Upper lobe of left lung (tissue), 6 donors: Measurements from ENCODE around the gene GRK3. TPM values are rescaled to one million over a fixed set of nuclear protein-coding genes. Genes with fewer than 3 reads are reported as not detected.

Experiments
- ATAC-seq, 2 donors: fragments of 200-7000 bp; cut with Tn5 transposase; one replicate each; pipeline ENCODE4 v1.9.1; 2022; ENCODE audit warnings: mild to moderate bottlenecking in 2 of 2, moderate library complexity in 2 of 2; ENCODE audit not compliant: low FRiP score in 2 of 2
- DNase-seq, 2 donors: peaks; one replicate each; pipeline ENCODE4 v3.0.0-alpha.2; 2019 to 2020
- H3K27ac ChIP-seq, 4 donors: fragments of 200-600 bp; sonication (generic); one replicate each; pipeline ENCODE4 v1.5.1; 2016 to 2019
- H3K27me3 ChIP-seq, 4 donors: fragments of 200-600 bp; sonication (generic); one replicate each; pipeline ENCODE4 v1.5.1; 2017 to 2019
- H3K36me3 ChIP-seq, 4 donors: fragments of 200-600 bp; sonication (generic); one replicate each; pipeline ENCODE4 v1.5.1; 2016 to 2019
- H3K4me1 ChIP-seq, 4 donors: fragments of 200-600 bp; sonication (generic); one replicate each; pipeline ENCODE4 v1.5.1; 2018 to 2019
- H3K4me3 ChIP-seq, 4 donors: fragments of 200-600 bp; sonication (generic); one replicate each; pipeline ENCODE4 v1.5.1; 2017 to 2019; ENCODE audit warnings: mild to moderate bottlenecking in 2 of 4, moderate library complexity in 1 of 4
- H3K9me3 ChIP-seq, 4 donors: fragments of 200-600 bp; sonication (generic); one replicate each; pipeline ENCODE4 v1.5.1; 2018 to 2019
- EP300 ChIP-seq, 4 donors: sonication (generic); formaldehyde crosslinking; IDR thresholded peaks; one replicate each; pipeline ENCODE4 v1.5.1; 2017; ENCODE audit warnings: antibody characterized with exemption in 4 of 4, control low read depth in 2 of 4
- POLR2A ChIP-seq, 4 donors: fragments of 450-650 bp; IDR thresholded peaks; one replicate each; pipeline ENCODE4 v1.5.1; 2016 to 2017; ENCODE audit warnings: antibody characterized with exemption in 4 of 4, mild to moderate bottlenecking in 2 of 4
- POLR2AphosphoS5 ChIP-seq, 2 donors: sonication (generic); formaldehyde crosslinking; IDR thresholded peaks; one replicate each; pipeline ENCODE4 v1.5.1; 2017; ENCODE audit warnings: antibody characterized with exemption in 2 of 2
- WGBS, 2 donors: methylation state at CpG; one replicate each; pipeline ENCODE4 v1.1.5; 2017 to 2018; 5-methylcytosine and 5-hydroxymethylcytosine counted together
- total RNA-seq, 6 donors: library from RNA; depleted of rRNA in 4 of 6; stranded (reverse); fragments of >200 nt in 4 of 6; gene quantifications; one replicate each; pipeline versions ENCODE4 v1.1.0 to v1.2.1, GENCODE V29; 2016 to 2021
- TF ChIP-seq, protein P1 (sequence below), 6 experiments: fragments of 450-650 bp in 4 of 6; fragments of 200-600 bp in 2 of 6; sonication (generic) in 2 of 6; IDR thresholded peaks; one replicate each; pipeline ENCODE4 v1.5.1; 2016 to 2019; ENCODE audit warnings: antibody characterized with exemption in 6 of 6
- donor health status: DM: no; HTN: no; CAD: no; lungs with moderate emphysema.
- donor health status: DM: no; HTN: yes; CAD: no; lungs with severe emphysema.

Gene GRK3
- total RNA-seq, 6 donors from 2014 or later: 16.0 to 25.2 (median 21.6) TPM

DNA sequence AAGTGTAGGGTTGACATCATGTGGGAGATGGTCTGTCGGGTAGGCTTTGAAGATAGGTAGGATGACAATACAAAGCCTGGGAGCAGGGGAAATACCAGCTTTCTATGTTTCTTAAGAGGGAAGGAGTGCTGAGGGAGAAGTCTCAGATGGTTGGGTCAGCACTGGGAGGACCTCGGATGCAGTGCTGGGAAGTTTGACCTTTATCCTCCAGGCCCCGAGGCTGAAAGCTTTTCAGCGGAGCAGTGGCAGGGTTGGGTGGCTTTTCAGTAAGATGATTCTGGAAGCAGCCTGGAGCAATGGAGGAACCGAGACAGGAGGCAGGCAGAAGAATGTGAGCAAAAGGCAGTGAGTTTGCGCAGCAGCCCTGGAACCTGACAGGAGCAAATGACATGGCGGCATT is 134.0 kb downstream of the GRK3 start:
- ATAC-seq (no peak), DNase-seq (no peak)
- TF ChIP-seq EP300 (IDR thresholded peaks at IDR 0.05): no peak
- no peak for TF ChIP-seq POLR2A (IDR thresholded peaks at IDR 0.05)
- TF ChIP-seq, protein P1, sequence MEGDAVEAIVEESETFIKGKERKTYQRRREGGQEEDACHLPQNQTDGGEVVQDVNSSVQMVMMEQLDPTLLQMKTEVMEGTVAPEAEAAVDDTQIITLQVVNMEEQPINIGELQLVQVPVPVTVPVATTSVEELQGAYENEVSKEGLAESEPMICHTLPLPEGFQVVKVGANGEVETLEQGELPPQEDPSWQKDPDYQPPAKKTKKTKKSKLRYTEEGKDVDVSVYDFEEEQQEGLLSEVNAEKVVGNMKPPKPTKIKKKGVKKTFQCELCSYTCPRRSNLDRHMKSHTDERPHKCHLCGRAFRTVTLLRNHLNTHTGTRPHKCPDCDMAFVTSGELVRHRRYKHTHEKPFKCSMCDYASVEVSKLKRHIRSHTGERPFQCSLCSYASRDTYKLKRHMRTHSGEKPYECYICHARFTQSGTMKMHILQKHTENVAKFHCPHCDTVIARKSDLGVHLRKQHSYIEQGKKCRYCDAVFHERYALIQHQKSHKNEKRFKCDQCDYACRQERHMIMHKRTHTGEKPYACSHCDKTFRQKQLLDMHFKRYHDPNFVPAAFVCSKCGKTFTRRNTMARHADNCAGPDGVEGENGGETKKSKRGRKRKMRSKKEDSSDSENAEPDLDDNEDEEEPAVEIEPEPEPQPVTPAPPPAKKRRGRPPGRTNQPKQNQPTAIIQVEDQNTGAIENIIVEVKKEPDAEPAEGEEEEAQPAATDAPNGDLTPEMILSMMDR (IDR thresholded peaks at IDR 0.05): no peak
- TF ChIP-seq POLR2AphosphoS5 (IDR thresholded peaks at IDR 0.05): no peak
- H3K4me1 ChIP-seq: no peaks in the 10 kb centered on the region
- no peak overlapping the region for H3K4me3 ChIP-seq
- H3K9me3 ChIP-seq: no peaks in the 10 kb centered on the region
- H3K27ac ChIP-seq: no peak overlapping the region
- WGBS, 2 donors: 85% methylated on average over 7 of the region's 7 CpGs
- no peaks in the 10 kb centered on the region for H3K27me3 ChIP-seq
- peaks cover 0 to 8% (median 2%) of the 10 kb centered on the region in 4 donors for H3K36me3 ChIP-seq

GRCh38 chr22:25698978-25699377 is 134.5 kb downstream of the GRK3 start:
- Histone ChIP-seq H3K9me3 (no peaks in the 10 kb centered on the region), H3K27ac (no peak overlapping the region), H3K27me3 (no peaks in the 10 kb centered on the region), H3K4me1 (no peaks in the 10 kb centered on the region), H3K4me3 (no peak overlapping the region), H3K36me3 (peaks cover 0 to 8% (median 2%) of the 10 kb centered on the region in 4 donors)
- WGBS, 2 donors: 89 to 94% methylated on average over 5 to 6 of the region's 6 CpGs
- ATAC-seq: no peak
- DNase-seq: no peak
- TF ChIP-seq POLR2AphosphoS5 (IDR thresholded peaks at IDR 0.05) (no peak), EP300 (IDR thresholded peaks at IDR 0.05) (no peak), POLR2A (IDR thresholded peaks at IDR 0.05) (no peak)
- TF ChIP-seq, protein P1 (IDR thresholded peaks at IDR 0.05): no peak

DNA sequence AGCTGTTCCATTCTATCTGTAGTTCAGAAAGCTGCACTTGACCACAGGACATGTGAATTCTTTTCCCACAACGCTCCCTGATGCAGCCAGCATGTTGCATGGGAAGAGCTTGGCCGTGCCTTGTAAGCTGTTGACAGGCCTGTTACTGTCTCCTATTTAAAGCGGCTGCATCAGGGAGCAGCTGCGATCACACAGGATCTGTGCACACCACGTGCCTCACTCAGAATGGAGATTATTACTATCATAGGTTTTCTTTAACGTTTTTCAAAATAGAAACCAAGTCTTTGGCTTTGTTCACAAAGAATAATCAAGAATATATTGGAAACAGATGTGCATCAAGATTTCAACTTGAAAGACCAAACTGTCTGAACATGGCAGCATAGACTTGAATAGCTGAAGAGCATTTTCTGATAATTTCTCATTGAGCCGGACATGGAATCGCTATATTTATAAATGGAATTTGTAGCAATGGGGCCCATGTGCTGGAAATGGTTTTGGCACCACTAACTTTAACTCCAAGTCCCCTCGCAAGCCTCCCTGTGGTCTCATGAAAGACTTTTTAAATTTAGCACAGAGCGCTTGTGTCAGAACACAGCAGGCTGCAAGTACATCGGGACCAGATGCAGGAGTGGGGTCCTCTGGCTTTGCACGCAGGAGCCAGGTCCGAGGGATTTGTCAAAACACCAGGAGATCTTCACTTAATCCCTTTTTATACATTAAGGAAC is 136.7 kb downstream of the GRK3 start:
- H3K27ac ChIP-seq: no peak overlapping the region
- ATAC-seq: peak in 1 of 2 donors; percentile 76
- no peaks in the 10 kb centered on the region for H3K27me3 ChIP-seq
- H3K4me1 ChIP-seq: no peaks in the 10 kb centered on the region
- WGBS, 2 donors: 61 to 68% methylated on average over 13 of the region's 13 CpGs
- peaks cover 0 to 9% (median 2%) of the 10 kb centered on the region in 4 donors for H3K36me3 ChIP-seq
- TF ChIP-seq POLR2A (IDR thresholded peaks at IDR 0.05) (no peak), POLR2AphosphoS5 (IDR thresholded peaks at IDR 0.05) (peak in 1 of 2 donors; percentile 42), EP300 (IDR thresholded peaks at IDR 0.05) (no peak)
- TF ChIP-seq, protein P1 (IDR thresholded peaks at IDR 0.05): no peak
- H3K9me3 ChIP-seq: no peaks in the 10 kb centered on the region
- no peak for DNase-seq
- no peak overlapping the region for H3K4me3 ChIP-seq

GRCh38 chr22:25702040-25702439 is 137.6 kb downstream of the GRK3 start:
- H3K4me3 ChIP-seq: no peak overlapping the region
- no peak overlapping the region for H3K27ac ChIP-seq
- H3K27me3 ChIP-seq: no peaks in the 10 kb centered on the region
- DNase-seq: no peak
- peak in 1 of 2 donors; percentile 56 for ATAC-seq
- no peaks in the 10 kb centered on the region for H3K4me1 ChIP-seq
- no peak for TF ChIP-seq POLR2AphosphoS5 (IDR thresholded peaks at IDR 0.05)
- TF ChIP-seq EP300 (IDR thresholded peaks at IDR 0.05): no peak
- TF ChIP-seq POLR2A (IDR thresholded peaks at IDR 0.05): no peak
- TF ChIP-seq, protein P1 (IDR thresholded peaks at IDR 0.05): peak in 3 of 6 experiments; percentile 27 to 35 (median 31)
- peaks cover 0 to 9% (median 2%) of the 10 kb centered on the region in 4 donors for H3K36me3 ChIP-seq
- H3K9me3 ChIP-seq: no peaks in the 10 kb centered on the region
